Trophoblast cell (in vitro differentiated cells and primary cell): ENCODE data around the gene CASP10.
"Not testable (repeated sequence)": the region's sequence is repeated elsewhere in the genome, so short reads cannot be mapped to it uniquely, and the experiment has no call there.

Source experiments
- DNase-seq, 2 donors: peaks; one replicate each; pipeline ENCODE4 v3.0.0-alpha.2; 2016
- H2AFZ ChIP-seq: 2 replicates; pipeline ENCODE4 v1.6.1; 2013; ENCODE audit warnings: low read length, moderate library complexity, mild to moderate bottlenecking; ENCODE audit not compliant: insufficient read depth, poor library complexity
- H2AK5ac ChIP-seq: 2 replicates; pipeline ENCODE4 v1.6.1; 2013; ENCODE audit warnings: mild to moderate bottlenecking, low read length
- H2BK120ac ChIP-seq: 2 replicates; pipeline ENCODE4 v1.6.1; 2013; ENCODE audit warnings: low read length, mild to moderate bottlenecking, moderate library complexity; ENCODE audit not compliant: insufficient read depth, poor library complexity
- H2BK12ac ChIP-seq: 2 replicates; pipeline ENCODE4 v1.6.1; 2013; ENCODE audit warnings: mild to moderate bottlenecking, low read length, moderate library complexity
- H2BK5ac ChIP-seq: 2 replicates; pipeline ENCODE4 v1.6.1; 2013; ENCODE audit warnings: low read length, low read depth, moderate library complexity, mild to moderate bottlenecking; ENCODE audit not compliant: poor library complexity
- H3K14ac ChIP-seq: 2 replicates; pipeline ENCODE4 v1.6.1; 2013; ENCODE audit warnings: mild to moderate bottlenecking, low read length
- H3K18ac ChIP-seq: 2 replicates; pipeline ENCODE4 v1.6.1; 2013; ENCODE audit warnings: mild to moderate bottlenecking, low read length
- H3K23ac ChIP-seq: 2 replicates; pipeline ENCODE4 v1.6.1; 2013; ENCODE audit warnings: low read length
- H3K27ac ChIP-seq: 2 replicates; pipeline ENCODE4 v1.5.1; 2013; ENCODE audit warnings: low read depth, mild to moderate bottlenecking, inconsistent platforms, low read length, moderate library complexity
- H3K27me3 ChIP-seq: 2 replicates; pipeline ENCODE4 v1.6.1; 2013; ENCODE audit warnings: inconsistent platforms, mild to moderate bottlenecking, low read length, moderate library complexity; ENCODE audit not compliant: insufficient read depth
- H3K36me3 ChIP-seq, 2 experiments: 1 replicate in 1 of 2; 2 replicates in 1 of 2; pipeline ENCODE4 v1.6.1; 2013; ENCODE audit warnings: low read length in 2 of 2, mild to moderate bottlenecking in 2 of 2, moderate library complexity in 1 of 2; ENCODE audit not compliant: insufficient read depth in 2 of 2, control insufficient read depth in 1 of 2
- H3K4ac ChIP-seq: 2 replicates; pipeline ENCODE4 v1.6.1; 2013; ENCODE audit warnings: low read depth, mild to moderate bottlenecking, low read length, moderate library complexity
- H3K4me1 ChIP-seq, 2 experiments: 1 replicate in 1 of 2; 2 replicates in 1 of 2; pipeline ENCODE4 v1.6.1; 2013; ENCODE audit warnings: low read length in 2 of 2, mild to moderate bottlenecking in 2 of 2, moderate library complexity in 1 of 2; ENCODE audit not compliant: insufficient read depth in 2 of 2, control insufficient read depth in 1 of 2
- H3K4me2 ChIP-seq: 2 replicates; pipeline ENCODE4 v1.6.1; 2013; ENCODE audit warnings: inconsistent platforms, mild to moderate bottlenecking, low read length, moderate library complexity
- H3K4me3 ChIP-seq: 2 replicates; pipeline ENCODE4 v1.5.1; 2013; ENCODE audit warnings: mild to moderate bottlenecking, low read depth, low read length, inconsistent platforms
- H3K79me1 ChIP-seq: one replicate; pipeline ENCODE4 v1.6.1; 2013; ENCODE audit warnings: low read length
- H3K79me2 ChIP-seq: 2 replicates; pipeline ENCODE4 v1.6.1; 2013; ENCODE audit warnings: low read length, mild to moderate bottlenecking; ENCODE audit not compliant: control insufficient read depth, insufficient read depth, poor library complexity
- H3K9ac ChIP-seq: 2 replicates; pipeline ENCODE4 v1.6.1; 2013; ENCODE audit warnings: mild to moderate bottlenecking, low read length
- H3K9me3 ChIP-seq: 2 replicates; pipeline ENCODE4 v1.6.1; 2013; ENCODE audit warnings: low read depth, mild to moderate bottlenecking, control low read depth, inconsistent platforms, low read length; ENCODE audit not compliant: insufficient read depth
- H4K12ac ChIP-seq: 2 replicates; pipeline ENCODE4 v1.6.1; 2013; ENCODE audit warnings: low read depth, mild to moderate bottlenecking, low read length, moderate library complexity
- H4K8ac ChIP-seq: 2 replicates; pipeline ENCODE4 v1.6.1; 2013; ENCODE audit warnings: low read depth, mild to moderate bottlenecking, low read length, moderate library complexity
- H4K91ac ChIP-seq: one replicate; pipeline ENCODE4 v1.6.1; 2013; ENCODE audit warnings: low read depth, mild to moderate bottlenecking, low read length, moderate library complexity
- WGBS: extraction: QIAGEN DNeasy Blood & Tissue Kit; methylation state at CpG from one replicate; pipeline ENCODE4 v1.1.7; 2013; ENCODE audit warnings: missing lambda C conversion rate; ENCODE audit not compliant: insufficient read length, insufficient coverage; ENCODE audit errors: extremely low coverage; 5-methylcytosine and 5-hydroxymethylcytosine counted together

CASP10 gene

GRCh38 chr2:201183365-201183727, 405 bp downstream of the CASP10 start:
- Histone ChIP-seq H2AK5ac (no peak overlapping the region), H3K36me3 (no peaks in the 10 kb centered on the region), H3K4me3 (no peak overlapping the region), H4K8ac (no peak overlapping the region), H3K27ac (no peak overlapping the region), H3K4me2 (no peak overlapping the region), H2BK120ac (no peak overlapping the region), H3K14ac (no peak overlapping the region), H2BK5ac (no peak overlapping the region), H3K79me2 (no peaks in the 10 kb centered on the region), H4K91ac (no peak overlapping the region), H2BK12ac (no peak overlapping the region), H3K9ac (no peak overlapping the region), H3K18ac (no peak overlapping the region), H3K27me3 (no peaks in the 10 kb centered on the region), H3K23ac (no peak overlapping the region), H3K9me3 (peaks cover 5% of the 10 kb centered on the region), H2AFZ (no peak overlapping the region), H3K79me1 (no peaks in the 10 kb centered on the region), H3K4ac (no peak overlapping the region), H4K12ac (no peak overlapping the region), H3K4me1 (no peaks in the 10 kb centered on the region)
- no peak for DNase-seq
- no CpG with 5 or more reads among the region's 4 CpGs for WGBS

- no CpG with 5 or more reads among the region's 5 CpGs for WGBS
- not testable (repeated sequence) for H3K27ac ChIP-seq, H3K14ac ChIP-seq
These were observed 894 bp downstream of the CASP10 start for GRCh38 chr2:201183835-201184234.

GRCh38 chr2:201184248-201184647, 1.3 kb downstream of the CASP10 start:
- H3K79me1 ChIP-seq, H2BK5ac ChIP-seq, H3K9ac ChIP-seq, H3K79me2 ChIP-seq, H3K27ac ChIP-seq, H2BK12ac ChIP-seq, H3K36me3 ChIP-seq, H3K14ac ChIP-seq, H4K91ac ChIP-seq, H3K4me1 ChIP-seq, H4K12ac ChIP-seq, H2AFZ ChIP-seq, H3K4me2 ChIP-seq, H3K4ac ChIP-seq, H4K8ac ChIP-seq, H2BK120ac ChIP-seq, H3K27me3 ChIP-seq, H3K23ac ChIP-seq, DNase-seq, H3K4me3 ChIP-seq, H3K9me3 ChIP-seq, H2AK5ac ChIP-seq, H3K18ac ChIP-seq: not testable (repeated sequence)
- WGBS = no CpG with 5 or more reads among the region's 6 CpGs

More at GRCh38 chr2:201183835-201184234, 894 bp downstream of the CASP10 start:
- H3K18ac ChIP-seq, H3K23ac ChIP-seq, H3K36me3 ChIP-seq, DNase-seq, H3K9ac ChIP-seq, H2AFZ ChIP-seq, H3K27me3 ChIP-seq, H3K4me1 ChIP-seq, H4K91ac ChIP-seq, H3K9me3 ChIP-seq, H3K4ac ChIP-seq, H4K12ac ChIP-seq, H4K8ac ChIP-seq, H2AK5ac ChIP-seq, H2BK5ac ChIP-seq, H3K79me1 ChIP-seq, H3K79me2 ChIP-seq, H3K4me3 ChIP-seq, H3K4me2 ChIP-seq, H2BK12ac ChIP-seq, H2BK120ac ChIP-seq: not testable (repeated sequence)

GRCh38 chr2:201185863-201186262, 2.9 kb downstream of the CASP10 start:
- no peak overlapping the region for H2AK5ac ChIP-seq
- no CpG with 5 or more reads among the region's 4 CpGs for WGBS
- no peak overlapping the region for H3K4me2 ChIP-seq

More at GRCh38 chr2:201185863-201186262, 2.9 kb downstream of the CASP10 start:
- H3K4me1 ChIP-seq = no peaks in the 10 kb centered on the region
- no peak overlapping the region for H3K23ac ChIP-seq
- H3K27me3 ChIP-seq = no peaks in the 10 kb centered on the region
- H3K14ac ChIP-seq = no peak overlapping the region
- no peak overlapping the region for H3K4me3 ChIP-seq
- H3K79me1 ChIP-seq = no peaks in the 10 kb centered on the region
- H3K27ac ChIP-seq = no peak overlapping the region
- H3K9ac ChIP-seq = no peak overlapping the region
- no peak overlapping the region for H4K12ac ChIP-seq
- H3K36me3 ChIP-seq = no peaks in the 10 kb centered on the region
- no peak overlapping the region for H3K4ac ChIP-seq
- H2BK12ac ChIP-seq = no peak overlapping the region
- H2BK5ac ChIP-seq = no peak overlapping the region
- no peaks in the 10 kb centered on the region for H3K9me3 ChIP-seq
- no peak overlapping the region for H2AFZ ChIP-seq
- H3K18ac ChIP-seq = no peak overlapping the region
- no peak overlapping the region for H4K8ac ChIP-seq
- H4K91ac ChIP-seq = no peak overlapping the region
- H2BK120ac ChIP-seq = no peak overlapping the region
- DNase-seq = no peak
- H3K79me2 ChIP-seq = no peaks in the 10 kb centered on the region
